Naive thymus-derived CD4-positive, alpha-beta T cell (primary cell): Measurements from ENCODE around the gene ZG16B. TPM values are rescaled to one million over a fixed set of nuclear protein-coding genes. Genes with fewer than 3 reads are reported as not detected.
A peak's percentile ranks its signal among the peaks of the same experiment; 100 is the strongest.

Source experiments
- ATAC-seq: fragments of 150-1000 bp; cut with Tn5 transposase; 2 replicates; pipeline ENCODE4 v1.10.0; 2021; ENCODE audit warnings: mild to moderate bottlenecking, moderate library complexity
- CTCF ChIA-PET: fragments of 350-600 bp; sonication (Branson Sonifier 250); formaldehyde crosslinking; loops from one replicate; lab custom pipeline; 2021; ENCODE audit warnings: antibody characterized with exemption; lab: Charles Lee
- POLR2A ChIA-PET: fragments of 350-600 bp; sonication (Branson Sonifier 250); formaldehyde crosslinking; loops from one replicate; lab custom pipeline; 2021; ENCODE audit warnings: antibody characterized with exemption, inconsistent platforms; lab: Charles Lee
- DNase-seq, 9 donors: peaks; one replicate each; pipeline versions ENCODE4 v3.0.0 to v3.0.0-alpha.2; 2020 to 2022; ENCODE audit warnings: mixed read lengths in 1 of 9
- H3K27ac ChIP-seq: one replicate; pipeline ENCODE4 v1.7.0; 2013; ENCODE audit warnings: mild to moderate bottlenecking, low read depth, low read length, moderate library complexity
- H3K27me3 ChIP-seq, 2 donors: one replicate each; pipeline ENCODE4 v1.7.0; 2013; ENCODE audit warnings: low read length in 2 of 2, mild to moderate bottlenecking in 2 of 2, moderate library complexity in 2 of 2; ENCODE audit not compliant: control insufficient read depth in 2 of 2, insufficient read depth in 2 of 2
- H3K36me3 ChIP-seq, 3 experiments: 1 replicate in 2 of 3; 2 replicates in 1 of 3; pipeline ENCODE4 v1.7.0; 2013; ENCODE audit warnings: low read length in 3 of 3, mild to moderate bottlenecking in 3 of 3, moderate library complexity in 1 of 3; ENCODE audit not compliant: insufficient read depth in 3 of 3, control insufficient read depth in 2 of 3
- H3K4me1 ChIP-seq, 2 donors: one replicate each; pipeline ENCODE4 v1.7.0; 2013; ENCODE audit warnings: low read length in 2 of 2, mild to moderate bottlenecking in 2 of 2, moderate library complexity in 1 of 2; ENCODE audit not compliant: control insufficient read depth in 2 of 2, insufficient read depth in 2 of 2
- H3K4me3 ChIP-seq: 2 replicates; pipeline ENCODE4 v1.7.0; 2013; ENCODE audit warnings: mild to moderate bottlenecking, low read length
- H3K9me3 ChIP-seq, 3 experiments: 1 replicate in 2 of 3; 2 replicates in 1 of 3; pipeline ENCODE4 v1.7.0; 2013; ENCODE audit warnings: low read length in 3 of 3; ENCODE audit not compliant: control insufficient read depth in 2 of 3
- H3K27ac Mint-ChIP-seq, 9 donors: one replicate each; pipeline ENCODE4 v1.8.0; 2020 to 2022; ENCODE audit warnings: mixed read lengths in 9 of 9, mild to moderate bottlenecking in 8 of 9, moderate library complexity in 5 of 9, inconsistent platforms in 2 of 9
- H3K27me3 Mint-ChIP-seq, 5 donors: one replicate each; pipeline ENCODE4 v1.8.0; 2021 to 2022; ENCODE audit warnings: mixed read lengths in 5 of 5, mild to moderate bottlenecking in 1 of 5
- H3K36me3 Mint-ChIP-seq, 5 donors: one replicate each; pipeline ENCODE4 v1.8.0; 2020 to 2022; ENCODE audit warnings: mixed read lengths in 5 of 5, mild to moderate bottlenecking in 3 of 5, inconsistent platforms in 1 of 5
- H3K4me1 Mint-ChIP-seq, 7 donors: one replicate each; pipeline ENCODE4 v1.8.0; 2020 to 2022; ENCODE audit warnings: mixed read lengths in 7 of 7, mild to moderate bottlenecking in 3 of 7, inconsistent platforms in 1 of 7
- H3K4me3 Mint-ChIP-seq, 10 donors: one replicate each; pipeline ENCODE4 v1.8.0; 2020 to 2022; ENCODE audit warnings: mild to moderate bottlenecking in 10 of 10, mixed read lengths in 10 of 10, moderate library complexity in 6 of 10, inconsistent platforms in 2 of 10
- H3K9me3 Mint-ChIP-seq, 11 donors: one replicate each; pipeline ENCODE4 v1.8.0; 2020 to 2022; ENCODE audit warnings: mixed read lengths in 11 of 11, mild to moderate bottlenecking in 4 of 11, inconsistent platforms in 1 of 11, moderate library complexity in 1 of 11
- intact Hi-C, 2 donors: fragments of 100-400 bp; cut with micrococcal nuclease; formaldehyde crosslinking; loops; one replicate each; pipeline ENCODE4 v1.15.1; 2023
- polyA plus RNA-seq, 2 donors: library from polyadenylated mRNA; unstranded; fragments of 300-500 nt; fragmentation: Illumina TruSeq; gene quantifications; one replicate each; pipeline ENCODE4 v1.2.3, GENCODE V29; 2021
- total RNA-seq, 6 experiments: library from RNA in 5 of 6; stranded (reverse) in 5 of 6; gene quantifications; 1 replicate in 5 of 6; 2 replicates in 1 of 6; pipeline ENCODE4 v1.2.3 and lab custom pipeline; 2021 to 2026

The ZG16B gene
- 10 to 100 TPM in 1 of 5 experiments, 1 to 10 TPM in 1, not detected in 3; 2.3 to 17.2 TPM for total RNA-seq
- polyA plus RNA-seq: not detected
- total RNA-seq (lab: John Stamatoyannopoulos, UW): not detected

- ATAC-seq (no peak), DNase-seq (no peak)
- peak within 1 kb of the TSS in 1 of 10 donors; percentile 55 for H3K4me3 Mint-ChIP-seq
- Histone ChIP-seq H3K4me3 (no peak within 1 kb of the TSS), H3K27ac (no peak within 1 kb of the TSS), H3K27me3 (no peaks in the 10 kb centered on the region), H3K9me3 (no peaks in the 10 kb centered on the region), H3K36me3 (no peaks in the 10 kb centered on the region), H3K4me1 (no peaks in the 10 kb centered on the region)
- H3K27ac Mint-ChIP-seq: peak within 1 kb of the TSS in 1 of 9 donors; percentile 82
- CTCF ChIA-PET: no interaction called here
- peaks cover 0 to 6% (median 0%) of the 10 kb centered on the region in 7 donors for H3K4me1 Mint-ChIP-seq
- H3K36me3 Mint-ChIP-seq: peaks cover 0 to 1% (median 0%) of the 10 kb centered on the region in 5 donors
- peaks cover 0 to 1% (median 0%) of the 10 kb centered on the region in 11 donors for H3K9me3 Mint-ChIP-seq
- intact Hi-C loops: no loop called here
- peaks cover 0 to 8% (median 2%) of the 10 kb centered on the region in 5 donors for H3K27me3 Mint-ChIP-seq
- POLR2A ChIA-PET: no interaction called here
These were observed at the start of gene ZG16B for GRCh38 chr16:2829501-2830354. ZG16B (plus strand) TSS chr16:2830303; CDS start chr16:2830442, 139 bp downstream.

GRCh38 chr16:2782583-2783351 lies 47.3 kb upstream of the ZG16B start:
- intact Hi-C loops: no loop called here

GRCh38 chr16:2783581-2784357 lies 46.3 kb upstream of the ZG16B start:
- ATAC-seq (no peak), DNase-seq (peak in 1 of 9 donors; percentile 5)
- Mint-ChIP-seq H3K27me3 (peaks cover 0 to 19% (median 0%) of the 10 kb centered on the region in 5 donors), H3K4me3 (peak overlapping the region in 9 of 10 donors; percentile 12 to 89 (median 52)), H3K9me3 (no peaks in the 10 kb centered on the region), H3K27ac (peak overlapping the region in 1 of 9 donors; percentile 43), H3K4me1 (peaks cover 0 to 20% (median 12%) of the 10 kb centered on the region in 7 donors), H3K36me3 (no peaks in the 10 kb centered on the region)
- H3K9me3 ChIP-seq: no peaks in the 10 kb centered on the region
- H3K36me3 ChIP-seq: no peaks in the 10 kb centered on the region
- no peak overlapping the region for H3K4me3 ChIP-seq
- ChIA-PET CTCF (no interaction called here), POLR2A (interaction anchor here (0.6 to 2.3 kb wide), 4 partner anchors 12 to 91 kb away, joined by 3 to 8 read pairs (median 4); partner anchors contain the start of gene SRRM2)
- H3K4me1 ChIP-seq: peaks cover 9 to 10% of the 10 kb centered on the region in 2 donors
- H3K27ac ChIP-seq: no peak overlapping the region
- no peaks in the 10 kb centered on the region for H3K27me3 ChIP-seq
- intact Hi-C loops: loop anchor here in 1 of 2 donors (2.0 kb wide), 1 partner anchor 63 kb away; the partner anchor contains the start of gene PRSS27

More at GRCh38 chr16:2782583-2783351, 47.3 kb upstream of the ZG16B start:
- no peak overlapping the region for H3K27ac ChIP-seq
- H3K9me3 Mint-ChIP-seq: no peaks in the 10 kb centered on the region
- ATAC-seq (no peak), DNase-seq (peak in 1 of 9 donors; percentile 4)
- ChIA-PET CTCF (no interaction called here), POLR2A (interaction anchor here (2.3 kb wide), 1 partner anchor 29 kb away, joined by 8 read pairs; the partner anchor contains the start of gene SRRM2)
- no peaks in the 10 kb centered on the region for H3K27me3 ChIP-seq
- peaks cover 7 to 30% (median 22%) of the 10 kb centered on the region in 7 donors for H3K4me1 Mint-ChIP-seq
- no peak overlapping the region for H3K4me3 Mint-ChIP-seq
- H3K4me1 ChIP-seq: peaks cover 16% of the 10 kb centered on the region in 2 donors
- H3K36me3 Mint-ChIP-seq: peaks cover 0 to 2% (median 0%) of the 10 kb centered on the region in 5 donors
- H3K36me3 ChIP-seq: peaks cover 0 to under 1% (median 0%) of the 10 kb centered on the region in 3 experiments
- H3K27me3 Mint-ChIP-seq: peaks cover 0 to 19% (median 0%) of the 10 kb centered on the region in 5 donors
- H3K4me3 ChIP-seq: no peak overlapping the region
- H3K9me3 ChIP-seq: no peaks in the 10 kb centered on the region
- H3K27ac Mint-ChIP-seq: no peak overlapping the region

GRCh38 chr16:2784358-2785100 lies 45.6 kb upstream of the ZG16B start:
- ChIA-PET POLR2A (interaction anchor here (0.6 to 2.3 kb wide), 4 partner anchors 13 to 90 kb away, joined by 3 to 8 read pairs (median 4); partner anchors contain the start of gene SRRM2), CTCF (no interaction called here)
- Mint-ChIP-seq H3K4me1 (peaks cover 0 to 16% (median 7%) of the 10 kb centered on the region in 7 donors), H3K27me3 (peaks cover 0 to 22% (median 0%) of the 10 kb centered on the region in 5 donors), H3K9me3 (no peaks in the 10 kb centered on the region), H3K4me3 (peak overlapping the region; percentile 81 to 91 (median 86)), H3K36me3 (no peaks in the 10 kb centered on the region), H3K27ac (peak overlapping the region in 5 of 9 donors; percentile 42 to 65 (median 47))
- intact Hi-C loops: loop anchor here in 1 of 2 donors (2.0 kb wide), 1 partner anchor 64 kb away; the partner anchor contains the start of gene PRSS27
- Histone ChIP-seq H3K27me3 (no peaks in the 10 kb centered on the region), H3K9me3 (no peaks in the 10 kb centered on the region), H3K36me3 (no peaks in the 10 kb centered on the region), H3K27ac (peak overlapping the region; percentile 50), H3K4me3 (peak overlapping the region; percentile 64), H3K4me1 (peaks cover 2 to 8% of the 10 kb centered on the region in 2 donors)
- DNase-seq (peak in 1 of 9 donors; percentile 4), ATAC-seq (no peak)

- Mint-ChIP-seq H3K4me1 (peaks cover 0 to 13% (median 5%) of the 10 kb centered on the region in 7 donors), H3K4me3 (peak overlapping the region; percentile 81 to 91 (median 86)), H3K27ac (peak overlapping the region in 6 of 9 donors; percentile 28 to 65 (median 53)), H3K9me3 (no peaks in the 10 kb centered on the region), H3K27me3 (peaks cover 0 to 23% (median 0%) of the 10 kb centered on the region in 5 donors), H3K36me3 (no peaks in the 10 kb centered on the region)
- Histone ChIP-seq H3K9me3 (no peaks in the 10 kb centered on the region), H3K27ac (peak overlapping the region; percentile 50), H3K4me1 (peaks cover 2 to 8% of the 10 kb centered on the region in 2 donors), H3K27me3 (no peaks in the 10 kb centered on the region), H3K4me3 (peak overlapping the region; percentile 64), H3K36me3 (no peaks in the 10 kb centered on the region)
- peak in 3 of 9 donors; percentile 40 to 48 (median 45) for DNase-seq
- ChIA-PET CTCF (interaction anchor here (0.6 kb wide), 1 partner anchor 1080 kb away, joined by 3 read pairs; no protein-coding TSS in a partner anchor), POLR2A (no interaction called here)
- intact Hi-C loops: loop anchor here in 1 of 2 donors (2.0 kb wide), 1 partner anchor 65 kb away; the partner anchor contains the start of gene PRSS27
- ATAC-seq: peak; percentile 73
These were observed 44.8 kb upstream of the ZG16B start for GRCh38 chr16:2785101-2785991.
